GM12878 (cell line): ENCODE results near the gene LONRF3. TPM values are rescaled to one million over a fixed set of nuclear protein-coding genes. Genes with fewer than 3 reads are reported as not detected.

ENCODE experiments used
- ATAC-seq: fragments of 200-7000 bp; cut with Tn5 transposase; 3 replicates; pipeline ENCODE4 v1.9.1; 2020; ENCODE audit warnings: mild to moderate bottlenecking, moderate library complexity
- BruUV-seq: library from RNA; stranded (reverse); fragments of 400-500 nt; replicated peaks from 2 replicates; lab custom pipeline; 2021; lab: Mats Ljungman, UMichigan
- CTCF ChIA-PET: fragments of 300-600 bp; sonication (Branson Sonifier 250); formaldehyde crosslinking; extraction: SDS; loops from one replicate; lab custom pipeline; 2021; ENCODE audit warnings: inconsistent platforms; lab: Yijun Ruan, JAX
- POLR2A ChIA-PET: fragments of 350-600 bp; formaldehyde crosslinking; extraction: SDS; loops from one replicate; lab custom pipeline; 2021; ENCODE audit warnings: inconsistent platforms; lab: Charles Lee
- RAD21 ChIA-PET: fragments of 300-600 bp; sonication (Branson Sonifier 250); formaldehyde crosslinking; loops from one replicate; lab custom pipeline; 2023; ENCODE audit warnings: antibody characterized with exemption; ENCODE audit not compliant: unreplicated experiment; lab: Charles Lee
- SMC1A ChIA-PET: fragments of 300-600 bp; sonication (Branson Sonifier 250); formaldehyde crosslinking; loops from one replicate; lab custom pipeline; 2023; ENCODE audit not compliant: unreplicated experiment, uncharacterized antibody; lab: Charles Lee
- DNase-seq: peaks from one replicate; pipeline ENCODE4 v3.0.0-alpha.2; 2011; ENCODE audit warnings: low read depth, low spot score
- FAIRE-seq: peaks from 3 replicates; lab custom pipeline; 2011; peaks lifted over from hg19 to GRCh38; lab: Jason Lieb, UNC
- H2AFZ ChIP-seq: 2 replicates; pipeline ENCODE4 v1.6.0; 2011; ENCODE audit warnings: low read depth, low read length, control low read depth; ENCODE audit not compliant: control insufficient read depth
- H3K27ac ChIP-seq: 2 replicates; pipeline ENCODE4 v1.5.1; 2011; ENCODE audit warnings: control low read depth; ENCODE audit not compliant: control insufficient read depth, insufficient read depth
- H3K27me3 ChIP-seq, 2 experiments: replicated peaks in 1 of 2; 2 replicates each; pipeline versions ENCODE4 v1.6.0 to v1.6.1; 2011; ENCODE audit warnings: low read length in 1 of 2; ENCODE audit not compliant: control insufficient read depth in 2 of 2, insufficient read depth in 2 of 2
- H3K36me3 ChIP-seq, 2 experiments: 2 replicates each; pipeline ENCODE4 v1.5.1; 2011; ENCODE audit warnings: low read length in 1 of 2; ENCODE audit not compliant: control insufficient read depth in 2 of 2, insufficient read depth in 2 of 2
- H3K4me1 ChIP-seq: 2 replicates; pipeline ENCODE4 v1.6.1; 2011; ENCODE audit warnings: mild to moderate bottlenecking, low read length, moderate library complexity, mixed read lengths; ENCODE audit not compliant: control insufficient read depth, insufficient read depth
- H3K4me2 ChIP-seq: 2 replicates; pipeline ENCODE4 v1.6.0; 2011; ENCODE audit warnings: control low read depth; ENCODE audit not compliant: control insufficient read depth, insufficient read depth
- H3K4me3 ChIP-seq: fragments of 200-600 bp; sonication (generic); 2 replicates; pipeline ENCODE4 v1.5.1; 2016
- H3K79me2 ChIP-seq: 2 replicates; pipeline ENCODE4 v1.6.0; 2011; ENCODE audit warnings: low read length; ENCODE audit not compliant: control insufficient read depth, insufficient read depth
- H3K9ac ChIP-seq: 2 replicates; pipeline ENCODE4 v1.8.0; 2011; ENCODE audit warnings: low read length, control low read depth, mixed read lengths; ENCODE audit not compliant: control insufficient read depth, insufficient read depth
- H3K9me3 ChIP-seq: replicated peaks from 3 replicates; pipeline ENCODE4 v1.5.1; 2011; ENCODE audit warnings: mild to moderate bottlenecking, low read length; ENCODE audit not compliant: control insufficient read depth, insufficient read depth
- H4K20me1 ChIP-seq: 2 replicates; pipeline ENCODE4 v1.6.0; 2011; ENCODE audit not compliant: control insufficient read depth, insufficient read depth
- CHD1 ChIP-seq: IDR thresholded peaks from 2 replicates; pipeline ENCODE4 v1.6.1; 2012; ENCODE audit warnings: low read depth, low read length, improper control_type of control experiment
- CHD4 ChIP-seq: fragments of 200-600 bp; sonication (generic); IDR thresholded peaks from 2 replicates; pipeline ENCODE4 v1.6.1; 2016; ENCODE audit warnings: mild to moderate bottlenecking
- IRF3 ChIP-seq: fragments of 450-650 bp; IDR thresholded peaks from 2 replicates; pipeline ENCODE4 v1.6.1; 2014; ENCODE audit warnings: mild to moderate bottlenecking
- JUND ChIP-seq: IDR thresholded peaks from 2 replicates; pipeline ENCODE4 v1.6.1; 2012; ENCODE audit warnings: low read depth, mild to moderate bottlenecking, low read length, improper control_type of control experiment, moderate library complexity
- KAT2A ChIP-seq: conservative IDR thresholded peaks from 2 replicates; pipeline ENCODE4 v1.6.1; 2011; ENCODE audit warnings: low read depth, low read length; ENCODE audit not compliant: control insufficient read depth
- MEF2B ChIP-seq: fragments of 450-650 bp; IDR thresholded peaks from 2 replicates; pipeline ENCODE4 v1.6.1; 2018; ENCODE audit warnings: mild to moderate bottlenecking, moderate library complexity; ENCODE audit not compliant: partially characterized antibody, poor library complexity, severe bottlenecking
- NR2F1 ChIP-seq: fragments of 450-650 bp; conservative IDR thresholded peaks from 2 replicates; pipeline ENCODE4 v1.6.1; 2017; ENCODE audit warnings: mild to moderate bottlenecking
- RAD21 ChIP-seq: IDR thresholded peaks from 2 replicates; pipeline ENCODE4 v1.6.1; 2011; ENCODE audit warnings: mild to moderate bottlenecking, low read depth, low read length, moderate library complexity; ENCODE audit not compliant: insufficient read depth
- SMAD1 ChIP-seq: fragments of 450-650 bp; IDR thresholded peaks from 2 replicates; pipeline ENCODE4 v1.6.1; 2018; ENCODE audit warnings: mild to moderate bottlenecking, low read depth; ENCODE audit not compliant: partially characterized antibody
- SMAD5 ChIP-seq: IDR thresholded peaks from 2 replicates; pipeline ENCODE4 v1.6.1; 2016; ENCODE audit warnings: antibody characterized with exemption, low read depth
- SMC3 ChIP-seq: IDR thresholded peaks from 2 replicates; pipeline ENCODE4 v1.6.1; 2011; ENCODE audit warnings: low read length, improper control_type of control experiment, borderline replicate concordance
- SREBF1 ChIP-seq: IDR thresholded peaks from 2 replicates; pipeline ENCODE4 v1.6.1; 2012; ENCODE audit warnings: mild to moderate bottlenecking, low read length
- STAT1 ChIP-seq: fragments of 450-650 bp; conservative IDR thresholded peaks from 2 replicates; pipeline ENCODE4 v1.6.1; 2014; ENCODE audit warnings: antibody characterized with exemption, mild to moderate bottlenecking
- TAF1 ChIP-seq: IDR thresholded peaks from 2 replicates; pipeline ENCODE4 v1.6.1; 2011; ENCODE audit warnings: mild to moderate bottlenecking, low read depth, low read length, borderline replicate concordance
- WGBS: methylation state at CpG from one replicate; pipeline ENCODE4 v1.1.6; 2016; ENCODE audit warnings: low lambda C conversion rate; ENCODE audit not compliant: insufficient replicate concordance, insufficient coverage; ENCODE audit errors: missing lambda C conversion rate; 5-methylcytosine and 5-hydroxymethylcytosine counted together
- in situ Hi-C: fragments of 300-500 bp; cut with MboI; formaldehyde crosslinking; loops from 9 replicates; pipeline ENCODE4 v1.14.3; 2018; ENCODE audit warnings: mixed read lengths
- intact Hi-C: fragments of 100-400 bp; cut with micrococcal nuclease; formaldehyde crosslinking; loops from one replicate; pipeline ENCODE4 v1.14.2; 2022; ENCODE audit not compliant: unreplicated experiment
- polyA plus RNA-seq, 11 experiments: library from polyadenylated mRNA; depleted of rRNA in 4 of 11; unstranded in 6 of 11; stranded (reverse) in 5 of 11; fragments of >200 nt; fragmentation: Nextera tagmentation in 4 of 11; fragmentation: Illumina TruSeq in 1 of 11; extraction: Ambion mirVana in 4 of 11; extraction: Trizol in 1 of 11; gene quantifications; 1 replicate in 1 of 11; 2 replicates in 10 of 11; pipeline versions ENCODE4 v1.2.1 to v1.2.3, GENCODE V29; 2011 to 2016; ENCODE audit warnings: inconsistent platforms in 2 of 11, missing spikeins in 2 of 11, low read depth in 1 of 11
- total RNA-seq, 4 experiments: library from RNA; depleted of rRNA in 3 of 4; stranded (reverse); fragments of >200 nt in 3 of 4; fragmentation: Illumina TruSeq in 1 of 4; extraction: Trizol in 1 of 4; gene quantifications; 2 replicates each; pipeline versions ENCODE4 v1.2.1 to v1.2.3, GENCODE V29; 2013 to 2021
- TF ChIP-seq, protein P1 (sequence below), 3 experiments: IDR thresholded peaks in 2 of 3; conservative IDR thresholded peaks in 1 of 3; 2 replicates each; pipeline ENCODE4 v1.5.1; 2011; ENCODE audit warnings: low read depth in 3 of 3, low read length in 3 of 3, mild to moderate bottlenecking in 3 of 3, control low read depth in 2 of 3, moderate library complexity in 2 of 3, inconsistent platforms in 1 of 3, mixed read lengths in 1 of 3; ENCODE audit not compliant: control insufficient read depth in 2 of 3, insufficient read depth in 1 of 3; ENCODE audit errors: extremely low read depth in 1 of 3
- TF ChIP-seq, protein P2 (sequence below): IDR thresholded peaks from 2 replicates; pipeline ENCODE4 v1.6.1; 2012; ENCODE audit warnings: low read depth, low read length, improper control_type of control experiment

The LONRF3 gene
- total and polyA plus RNA-seq, 10 of the 15 experiments (the other 5 are each of a cell fraction or from before 2014, with no cell fraction given), result 0.05 to 0.23 (median 0.09) TPM; not detected in 3

DNA sequence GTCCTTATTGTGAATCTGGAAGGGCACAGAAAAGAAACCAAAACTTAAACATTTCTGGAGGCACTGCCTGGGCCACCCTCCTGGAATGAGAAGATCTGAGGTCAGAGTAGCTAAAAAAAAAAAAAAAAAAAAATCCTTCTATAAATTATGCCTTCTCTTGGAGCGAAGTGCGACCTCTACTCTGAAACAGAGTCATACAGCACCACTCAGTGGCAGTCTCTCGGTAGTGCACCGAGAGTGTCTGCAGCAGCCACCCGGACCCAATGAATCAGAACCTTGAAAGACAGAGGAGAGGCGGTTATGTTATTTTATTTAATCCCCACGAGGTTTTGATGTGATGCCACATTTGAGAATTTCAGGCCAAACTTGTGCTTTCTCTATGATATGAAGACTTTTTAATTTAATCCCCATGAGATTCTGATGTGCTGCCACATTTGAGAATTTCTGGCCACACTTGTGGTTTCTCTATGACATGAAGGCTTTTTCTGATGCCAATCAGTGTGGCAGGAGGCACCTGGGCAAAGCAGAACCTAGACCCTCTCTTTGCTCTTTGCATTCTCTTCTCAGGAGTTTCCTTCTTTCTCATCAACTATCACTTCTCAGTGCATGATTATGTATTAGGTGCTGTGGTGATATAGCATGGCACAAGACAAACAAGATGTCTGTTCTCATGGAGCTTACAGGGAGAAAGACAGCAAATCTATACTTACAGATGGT lies 92.8 kb downstream of the LONRF3 start:
- H3K9ac ChIP-seq, result no peak overlapping the region
- H3K4me2 ChIP-seq, result no peak overlapping the region
- H3K27ac ChIP-seq, result no peak overlapping the region
- RAD21 ChIA-PET, result interaction anchor here (0.6 to 0.8 kb wide), 2 partner anchors 59 to 466 kb away, joined by 3 to 4 read pairs; no protein-coding TSS in a partner anchor
- TF ChIP-seq IRF3 (no peak), MEF2B (no peak), STAT1 (no peak), KAT2A (no peak), SMC3 (peak; percentile 35; the same call in 1 of the 2 replicates), JUND (no peak), SREBF1 (no peak), NR2F1 (no peak), CHD4 (no peak), TAF1 (no peak), CHD1 (no peak), SMAD1 (no peak), RAD21 (peak; percentile 66), SMAD5 (no peak)
- TF ChIP-seq, protein P1, sequence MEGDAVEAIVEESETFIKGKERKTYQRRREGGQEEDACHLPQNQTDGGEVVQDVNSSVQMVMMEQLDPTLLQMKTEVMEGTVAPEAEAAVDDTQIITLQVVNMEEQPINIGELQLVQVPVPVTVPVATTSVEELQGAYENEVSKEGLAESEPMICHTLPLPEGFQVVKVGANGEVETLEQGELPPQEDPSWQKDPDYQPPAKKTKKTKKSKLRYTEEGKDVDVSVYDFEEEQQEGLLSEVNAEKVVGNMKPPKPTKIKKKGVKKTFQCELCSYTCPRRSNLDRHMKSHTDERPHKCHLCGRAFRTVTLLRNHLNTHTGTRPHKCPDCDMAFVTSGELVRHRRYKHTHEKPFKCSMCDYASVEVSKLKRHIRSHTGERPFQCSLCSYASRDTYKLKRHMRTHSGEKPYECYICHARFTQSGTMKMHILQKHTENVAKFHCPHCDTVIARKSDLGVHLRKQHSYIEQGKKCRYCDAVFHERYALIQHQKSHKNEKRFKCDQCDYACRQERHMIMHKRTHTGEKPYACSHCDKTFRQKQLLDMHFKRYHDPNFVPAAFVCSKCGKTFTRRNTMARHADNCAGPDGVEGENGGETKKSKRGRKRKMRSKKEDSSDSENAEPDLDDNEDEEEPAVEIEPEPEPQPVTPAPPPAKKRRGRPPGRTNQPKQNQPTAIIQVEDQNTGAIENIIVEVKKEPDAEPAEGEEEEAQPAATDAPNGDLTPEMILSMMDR (IDR thresholded peaks at IDR 0.05 in 2 of 3, conservative IDR thresholded peaks at IDR 0.05 in 1 of 3; ENCODE audit: control insufficient read depth in 2 of 3, extremely low read depth in 1 of 3, insufficient read depth in 1 of 3, low read depth in 3 of 3, low read length in 3 of 3), result peak in 2 of 3 experiments; percentile 47 to 51; a peak in 5 of 6 replicates
- TF ChIP-seq, protein P2, sequence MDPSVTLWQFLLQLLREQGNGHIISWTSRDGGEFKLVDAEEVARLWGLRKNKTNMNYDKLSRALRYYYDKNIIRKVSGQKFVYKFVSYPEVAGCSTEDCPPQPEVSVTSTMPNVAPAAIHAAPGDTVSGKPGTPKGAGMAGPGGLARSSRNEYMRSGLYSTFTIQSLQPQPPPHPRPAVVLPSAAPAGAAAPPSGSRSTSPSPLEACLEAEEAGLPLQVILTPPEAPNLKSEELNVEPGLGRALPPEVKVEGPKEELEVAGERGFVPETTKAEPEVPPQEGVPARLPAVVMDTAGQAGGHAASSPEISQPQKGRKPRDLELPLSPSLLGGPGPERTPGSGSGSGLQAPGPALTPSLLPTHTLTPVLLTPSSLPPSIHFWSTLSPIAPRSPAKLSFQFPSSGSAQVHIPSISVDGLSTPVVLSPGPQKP, result no peak
- H3K9me3 ChIP-seq, result peaks cover 2% of the 10 kb centered on the region; the same call in 1 of the 3 replicates
- H3K36me3 ChIP-seq, result no peaks in the 10 kb centered on the region
- no peak overlapping the region for H2AFZ ChIP-seq
- FAIRE-seq (no peak), DNase-seq (no peak), ATAC-seq (peak; percentile 80)
- intact Hi-C loops (loop anchor here (1.0 to 5.0 kb wide), 3 partner anchors 59 to 220 kb away; no protein-coding TSS in a partner anchor), in situ Hi-C loops (loop anchor here (10.0 kb wide), 1 partner anchor 222 kb away; no protein-coding TSS in a partner anchor)
- CTCF ChIA-PET, result interaction anchor here (0.6 to 3.5 kb wide), 7 partner anchors 14 to 423 kb away, joined by 3 to 43 read pairs (median 4); no protein-coding TSS in a partner anchor
- no peaks in the 10 kb centered on the region for H3K79me2 ChIP-seq
- H3K4me3 ChIP-seq, result no peak overlapping the region
- SMC1A ChIA-PET, result interaction anchor here (1.1 kb wide), 1 partner anchor 63 kb away, joined by 3 read pairs; no protein-coding TSS in a partner anchor
- no TSS peak for BruUV-seq
- H3K4me1 ChIP-seq, result no peaks in the 10 kb centered on the region
- no peaks in the 10 kb centered on the region for H4K20me1 ChIP-seq
- 0% methylated on average over 7 of the region's 7 CpGs for WGBS
- H3K27me3 ChIP-seq, result peaks cover 0 to 2% of the 10 kb centered on the region in 2 experiments; a peak in 2 of 4 replicates
- POLR2A ChIA-PET, result no interaction called here
